HG02798 (cell line): ENCODE results near the gene MTMR11.
"Not testable (repeated sequence)": the region's sequence is repeated elsewhere in the genome, so short reads cannot be mapped to it uniquely, and the experiment has no call there.

Source experiments
- ATAC-seq: cut with Tn5 transposase; IDR thresholded peaks from one replicate; pipeline ENCODE4 v1.9.1; 2021; ENCODE audit warnings: mild to moderate bottlenecking; ENCODE audit not compliant: unreplicated experiment, poor library complexity

MTMR11 gene, protein sequence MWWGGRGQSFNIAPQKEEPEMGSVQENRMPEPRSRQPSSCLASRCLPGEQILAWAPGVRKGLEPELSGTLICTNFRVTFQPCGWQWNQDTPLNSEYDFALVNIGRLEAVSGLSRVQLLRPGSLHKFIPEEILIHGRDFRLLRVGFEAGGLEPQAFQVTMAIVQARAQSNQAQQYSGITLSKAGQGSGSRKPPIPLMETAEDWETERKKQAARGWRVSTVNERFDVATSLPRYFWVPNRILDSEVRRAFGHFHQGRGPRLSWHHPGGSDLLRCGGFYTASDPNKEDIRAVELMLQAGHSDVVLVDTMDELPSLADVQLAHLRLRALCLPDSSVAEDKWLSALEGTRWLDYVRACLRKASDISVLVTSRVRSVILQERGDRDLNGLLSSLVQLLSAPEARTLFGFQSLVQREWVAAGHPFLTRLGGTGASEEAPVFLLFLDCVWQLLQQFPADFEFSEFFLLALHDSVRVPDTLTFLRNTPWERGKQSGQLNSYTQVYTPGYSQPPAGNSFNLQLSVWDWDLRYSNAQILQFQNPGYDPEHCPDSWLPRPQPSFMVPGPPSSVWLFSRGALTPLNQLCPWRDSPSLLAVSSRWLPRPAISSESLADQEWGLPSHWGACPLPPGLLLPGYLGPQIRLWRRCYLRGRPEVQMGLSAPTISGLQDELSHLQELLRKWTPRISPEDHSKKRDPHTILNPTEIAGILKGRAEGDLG

DNA sequence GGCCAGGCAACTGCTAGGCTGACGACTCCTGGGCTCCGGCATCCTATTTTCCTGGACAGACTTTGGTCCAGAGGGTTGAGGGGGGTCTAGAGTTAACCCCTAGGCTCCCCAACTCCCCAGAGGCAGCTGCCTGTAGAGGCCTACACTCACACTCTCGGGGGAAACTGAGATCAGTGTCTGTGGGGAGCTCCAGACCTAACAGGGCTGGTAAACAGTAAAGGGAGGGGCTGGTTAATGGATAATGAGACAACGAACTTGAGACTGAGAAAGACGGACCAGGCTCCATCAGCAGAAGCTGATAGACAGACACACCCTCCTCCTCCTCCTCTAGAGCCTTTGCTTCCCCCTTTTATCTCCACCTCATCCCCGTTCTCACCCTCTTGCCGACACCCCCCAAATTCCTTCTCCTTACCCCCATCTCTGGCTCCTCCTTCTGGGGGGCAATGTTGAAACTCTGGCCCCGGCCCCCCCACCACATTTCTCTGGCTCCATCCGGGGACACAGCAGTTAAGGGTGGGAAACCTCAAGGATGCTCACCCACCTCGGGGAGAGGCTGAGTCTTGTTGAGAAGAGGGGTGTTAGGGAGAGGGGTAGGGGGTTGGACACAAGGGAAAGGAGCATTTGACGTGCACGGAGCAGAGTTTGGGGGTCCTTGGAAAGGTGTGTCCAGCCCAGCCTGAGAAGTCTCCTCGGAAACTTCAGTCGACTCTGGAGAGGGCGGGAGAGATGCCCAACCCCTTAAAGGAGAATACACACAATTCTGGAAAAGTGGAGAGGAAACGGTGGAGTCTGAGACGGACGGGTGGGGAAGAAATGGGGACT lies at the start of gene MTMR11:
Gene MTMR11, minus strand, starts transcription at position 710 of the 822 bp plus-strand sequence. Its CDS starts 232 bp downstream, at position 478.
- no peak for ATAC-seq

DNA sequence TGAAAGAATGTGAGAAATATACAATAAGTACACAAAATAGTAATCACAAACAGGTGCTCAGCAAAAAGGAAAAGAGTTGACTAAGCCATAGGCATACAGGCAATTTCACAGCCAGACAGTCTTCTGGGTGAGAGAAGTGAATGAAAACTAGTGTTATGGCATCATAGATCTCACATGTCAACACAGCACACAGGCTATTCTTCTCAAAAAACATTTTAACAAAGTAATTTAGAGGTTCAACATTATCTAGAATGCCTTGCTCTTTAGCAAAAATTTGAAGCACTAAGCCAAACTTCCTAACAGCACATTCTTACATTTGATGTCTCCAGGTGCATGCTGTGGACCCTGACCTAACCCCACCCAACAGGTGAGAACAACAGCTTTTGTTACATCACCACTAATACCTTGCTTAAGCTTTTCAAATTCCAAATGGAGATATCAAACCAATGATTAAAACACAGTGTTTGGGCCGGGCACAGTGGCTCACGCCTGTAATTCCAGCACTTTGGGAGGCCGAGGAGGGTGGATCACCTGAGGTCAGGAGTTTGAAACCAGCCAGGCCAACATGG lies 43.4 kb upstream of the MTMR11 start:
- no peak for ATAC-seq

GRCh38 chr1:149979245-149979971 lies 42.7 kb upstream of the MTMR11 start:
- ATAC-seq, result no peak

DNA sequence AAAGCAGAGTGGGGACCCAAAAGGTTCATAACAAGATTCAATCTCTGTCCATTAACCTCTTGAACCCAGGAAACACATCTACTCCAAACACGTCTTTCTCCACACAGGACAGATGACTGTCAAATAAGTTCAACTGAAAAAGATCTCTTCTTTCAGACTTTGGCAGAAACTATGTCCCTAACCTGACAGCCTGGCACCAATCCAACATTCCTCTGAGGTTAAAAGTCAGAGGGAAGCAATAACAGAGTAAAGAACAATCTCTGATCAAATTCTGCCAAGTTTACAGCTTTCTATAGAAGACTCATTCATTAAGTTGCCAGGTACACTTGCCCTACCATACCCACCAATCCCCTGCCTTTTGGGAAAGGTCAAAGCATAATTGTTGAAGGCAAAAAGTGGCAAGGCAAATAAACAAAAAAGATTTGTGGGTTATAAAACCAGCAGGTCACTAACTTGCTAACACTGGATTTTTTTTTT lies 41.9 kb upstream of the MTMR11 start:
- ATAC-seq, result no peak

GRCh38 chr1:149977345-149977744 lies 40.7 kb upstream of the MTMR11 start:
- ATAC-seq, result no peak

DNA sequence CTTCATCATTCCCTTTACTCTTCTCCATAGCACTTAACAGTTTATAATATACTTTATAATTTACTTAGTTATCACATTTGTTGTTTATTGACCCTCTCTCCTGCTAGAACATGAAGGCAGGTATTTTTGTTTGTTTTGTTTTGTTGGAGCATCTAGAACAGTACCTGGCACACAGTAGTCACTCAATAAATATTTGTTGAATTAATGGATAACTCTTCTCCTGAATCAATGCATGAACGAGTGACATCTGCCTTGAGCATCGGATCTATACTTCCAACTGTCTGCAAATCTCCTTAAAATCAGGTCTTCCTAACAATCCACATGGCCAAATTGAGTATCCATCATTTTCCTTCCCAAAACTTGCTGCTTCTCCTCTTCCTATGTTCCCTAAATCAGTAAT lies 35.9 kb upstream of the MTMR11 start:
- no peak for ATAC-seq

GRCh38 chr1:149967646-149968045 lies 31.0 kb upstream of the MTMR11 start:
- no peak for ATAC-seq

DNA sequence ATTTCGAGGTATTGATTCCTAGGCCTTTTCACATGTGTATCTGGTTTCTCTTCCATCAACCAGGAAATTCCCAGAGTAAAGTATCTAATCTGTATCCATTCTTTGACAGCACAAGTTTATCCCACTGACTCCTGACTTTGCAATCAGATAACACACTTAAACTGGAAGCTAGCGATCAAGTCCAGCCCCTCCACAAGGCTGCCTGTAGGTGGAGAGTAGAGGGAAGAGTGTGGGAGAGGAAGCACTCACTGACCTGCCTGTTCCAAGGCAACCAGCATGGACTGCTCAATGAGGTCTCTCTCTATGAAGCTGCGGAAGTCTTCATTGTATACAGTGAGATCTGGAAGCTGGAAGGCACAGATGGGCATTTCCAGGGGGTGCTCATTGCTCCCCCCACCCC lies 30.4 kb upstream of the MTMR11 start:
- no peak for ATAC-seq

DNA sequence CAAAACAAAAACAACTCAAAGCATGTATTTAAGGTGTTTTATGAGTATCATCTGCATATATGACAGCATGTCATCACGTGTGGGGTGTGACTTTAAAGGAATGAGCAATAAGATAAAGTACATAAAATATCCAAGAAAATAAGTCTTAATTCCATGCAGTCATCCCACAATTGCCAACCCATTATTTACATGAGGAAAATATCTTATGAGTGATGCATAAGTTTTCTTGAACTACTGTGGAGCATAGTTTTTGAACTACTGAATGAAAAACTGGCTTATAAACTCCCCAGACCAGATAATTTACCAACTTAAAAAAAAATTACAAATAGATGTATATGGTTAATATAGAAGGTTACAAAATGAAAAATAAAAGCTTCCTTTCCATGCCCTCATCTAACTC lies 29.7 kb upstream of the MTMR11 start:
- no peak for ATAC-seq

DNA sequence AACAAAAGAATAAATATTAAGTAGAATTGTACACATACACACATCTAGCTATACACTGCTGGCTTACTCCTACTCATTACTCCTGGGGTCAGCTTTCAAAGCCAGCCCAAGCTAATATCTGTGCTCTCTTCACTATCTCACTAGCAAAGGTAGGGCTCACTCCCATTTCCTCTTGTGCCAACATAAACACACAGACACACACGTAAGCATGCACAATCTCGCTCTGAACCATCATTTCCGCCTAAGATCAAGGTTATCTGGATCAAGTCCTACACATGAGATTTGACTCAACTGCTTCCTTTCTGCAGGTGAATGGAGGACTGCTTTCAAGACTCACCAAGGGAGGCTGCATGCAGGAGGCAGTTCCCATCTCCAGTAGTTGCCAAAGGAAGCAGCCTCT lies 28.8 kb upstream of the MTMR11 start:
- no peak for ATAC-seq

DNA sequence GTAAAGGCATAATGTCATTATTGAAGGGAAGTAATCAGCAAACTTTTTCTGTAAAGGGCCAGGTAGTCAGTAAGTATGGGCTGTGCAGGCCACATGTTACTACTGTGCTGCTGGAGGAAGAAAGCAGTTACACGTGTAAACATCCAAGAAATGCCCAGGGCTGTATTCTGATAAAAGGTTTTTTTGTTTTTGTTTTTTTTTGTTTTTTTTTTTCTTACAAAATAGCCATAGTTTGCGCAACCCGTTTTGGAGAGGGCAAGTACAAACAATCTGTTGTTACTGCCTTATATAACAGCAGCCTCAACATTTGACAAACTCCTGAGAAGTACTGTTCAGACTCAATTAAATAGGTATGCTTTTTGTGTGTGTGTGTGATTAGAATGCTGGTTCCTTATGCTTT lies 26.7 kb upstream of the MTMR11 start:
- ATAC-seq, result no peak

- no peak for ATAC-seq
These were observed 26.1 kb upstream of the MTMR11 start for GRCh38 chr1:149962736-149963135.

GRCh38 chr1:149962039-149962647 lies 25.5 kb upstream of the MTMR11 start:
- no peak for ATAC-seq

- ATAC-seq, result not testable (repeated sequence)
These were observed 20.9 kb upstream of the MTMR11 start for GRCh38 chr1:149957548-149957947.

GRCh38 chr1:149949911-149950310 lies 13.2 kb upstream of the MTMR11 start:
- no peak for ATAC-seq

DNA sequence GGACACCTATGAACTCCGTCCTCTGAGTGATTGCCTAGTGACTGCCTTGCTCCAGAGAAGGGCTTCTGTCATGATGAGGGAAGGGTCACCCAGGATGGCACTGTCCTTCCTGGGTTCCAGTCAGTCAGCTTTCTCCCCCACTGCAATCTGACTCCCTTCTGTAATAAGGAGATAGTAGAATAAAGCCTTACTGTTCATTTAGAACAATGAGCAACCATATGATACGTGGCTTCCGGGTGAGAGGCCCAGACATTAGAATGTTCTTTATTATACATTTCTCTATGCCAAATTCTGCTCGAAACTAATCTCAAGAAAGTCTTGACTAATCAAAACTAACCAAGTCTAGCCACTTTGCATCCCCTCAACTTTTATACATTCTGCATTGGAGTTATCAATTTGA lies 8.5 kb upstream of the MTMR11 start:
- no peak for ATAC-seq

- no peak for ATAC-seq
These were observed 6.2 kb upstream of the MTMR11 start for GRCh38 chr1:149942885-149943284.

GRCh38 chr1:149942207-149942606 lies 5.5 kb upstream of the MTMR11 start:
- no peak for ATAC-seq

DNA sequence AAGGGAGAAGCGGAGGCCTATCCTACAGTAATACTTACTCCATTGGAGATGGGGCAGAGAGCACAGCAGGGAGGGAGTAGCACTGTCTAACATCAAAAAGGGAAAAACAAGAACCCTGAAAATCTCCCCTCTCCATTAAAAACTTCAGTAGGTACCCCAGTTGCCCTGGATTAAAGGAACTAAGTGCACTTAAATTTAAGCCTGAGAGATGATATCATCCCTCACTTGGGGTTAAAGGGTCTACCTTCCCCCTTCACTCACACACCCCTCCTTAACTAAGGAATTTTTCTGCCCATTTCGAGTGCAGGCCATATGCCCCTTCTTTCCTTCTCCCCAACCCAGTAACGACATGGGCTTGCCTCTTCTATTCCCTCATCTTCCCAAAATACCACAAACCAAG lies 3.7 kb upstream of the MTMR11 start:
- no peak for ATAC-seq
